Astrocyte of the hippocampus (primary cell): Measurements from ENCODE around the gene COPS7A.

Source experiments
- DNase-seq: peaks from one replicate; pipeline ENCODE4 v3.0.0; 2011; ENCODE audit warnings: low read depth, low spot score

The COPS7A gene

GRCh38 chr12:6723607-6724408, at the start of gene COPS7A:
Gene COPS7A, plus strand, starts transcription at chr12:6724046. Its CDS starts 611 bp downstream, at chr12:6724657.
- DNase-seq = peak; percentile 99

GRCh38 chr12:6676962-6677361, 46.9 kb upstream of the COPS7A start:
- no peak for DNase-seq

GRCh38 chr12:6684609-6685008, 39.2 kb upstream of the COPS7A start:
- no peak for DNase-seq

GRCh38 chr12:6685814-6686213, 38.0 kb upstream of the COPS7A start:
- no peak for DNase-seq

GRCh38 chr12:6688543-6688998, 35.3 kb upstream of the COPS7A start:
- DNase-seq = peak; percentile 49

GRCh38 chr12:6688999-6689882, 34.6 kb upstream of the COPS7A start, which contains the start of gene ZNF384:
Gene ZNF384, minus strand, starts transcription at chr12:6689375. Its CDS starts 9,855 bp downstream, at chr12:6679520.
- DNase-seq = peak; percentile 99

- DNase-seq = peak; percentile 74
Observed at GRCh38 chr12:6691473-6691872, 32.4 kb upstream of the COPS7A start.

- DNase-seq = no peak
Observed at GRCh38 chr12:6692888-6693287, 31.0 kb upstream of the COPS7A start.

GRCh38 chr12:6693832-6694355, 30.0 kb upstream of the COPS7A start:
- DNase-seq = no peak

GRCh38 chr12:6694701-6695100, 29.1 kb upstream of the COPS7A start:
- no peak for DNase-seq

- no peak for DNase-seq
Observed at GRCh38 chr12:6695313-6696045, 28.4 kb upstream of the COPS7A start.

- DNase-seq = no peak
Observed at GRCh38 chr12:6696690-6697583, 26.9 kb upstream of the COPS7A start.

- peak; percentile 72 for DNase-seq
Observed at GRCh38 chr12:6697584-6698351, 26.1 kb upstream of the COPS7A start.

GRCh38 chr12:6698352-6699046, 25.3 kb upstream of the COPS7A start:
- no peak for DNase-seq

- DNase-seq = no peak
Observed at GRCh38 chr12:6699259-6699988, 24.4 kb upstream of the COPS7A start.

GRCh38 chr12:6699989-6700645, 23.7 kb upstream of the COPS7A start:
- peak; percentile 61 for DNase-seq

GRCh38 chr12:6700646-6701051, 23.2 kb upstream of the COPS7A start, which contains the start of gene PIANP:
Gene PIANP, minus strand, starts transcription at chr12:6700815. Its CDS starts 2,754 bp downstream, at chr12:6698061.
- peak; percentile 84 for DNase-seq
